ENCODE data around the gene PILRA. TPM values are rescaled to one million over a fixed set of nuclear protein-coding genes. Genes with fewer than 3 reads are reported as not detected.

The PILRA gene
- total RNA-seq, 1 experiment from 2014 or later: 3.2 TPM

- Histone ChIP-seq H2AFZ (ENCODE audit: low read length) (no peak overlapping the region), H3K14ac (ENCODE audit: insufficient read depth, low read length) (no peak overlapping the region), H3K56ac (ENCODE audit: insufficient read length, low read depth, low read length) (no peak overlapping the region), H3K79me2 (ENCODE audit: insufficient read depth, low read length) (no peaks in the 10 kb centered on the region), H3K4me1 (ENCODE audit: insufficient read depth, low read length) (no peaks in the 10 kb centered on the region), H3K9ac (ENCODE audit: extremely low read depth, insufficient read length, low read length) (no peak overlapping the region), H2BK120ac (ENCODE audit: low read depth, low read length, poor library complexity, severe bottlenecking) (no peak overlapping the region), H3K27ac (ENCODE audit: insufficient read length, low read depth, low read length) (no peak overlapping the region), H2BK5ac (ENCODE audit: insufficient read length, low read length) (no peak overlapping the region), H4K5ac (ENCODE audit: insufficient read length, low read depth, low read length) (no peak overlapping the region), H2AK5ac (ENCODE audit: insufficient read length, low read length) (no peak overlapping the region), H3K4me2 (ENCODE audit: insufficient read depth, insufficient read length, low read length) (no peak overlapping the region), H4K91ac (ENCODE audit: insufficient read length, low read depth, low read length) (no peak overlapping the region), H3K4ac (ENCODE audit: low read depth, low read length) (no peak overlapping the region), H2BK15ac (ENCODE audit: low read depth, low read length) (no peak overlapping the region), H4K20me1 (ENCODE audit: control insufficient read depth, insufficient read depth, insufficient read length) (no peaks in the 10 kb centered on the region), H3T11ph (ENCODE audit: low read length) (no peak overlapping the region), H2BK12ac (ENCODE audit: insufficient read length, low read depth, low read length) (no peak overlapping the region), H3K27me3 (ENCODE audit: insufficient read depth, low read length) (no peaks in the 10 kb centered on the region), H3K23ac (ENCODE audit: insufficient read length, low read depth, low read length) (no peak overlapping the region), H3K23me2 (ENCODE audit: insufficient read length, low read depth, low read length, poor library complexity, severe bottlenecking) (no peaks in the 10 kb centered on the region), H3K18ac (ENCODE audit: insufficient read length, low read depth, low read length) (no peak overlapping the region), H2BK20ac (ENCODE audit: low read depth, low read length, poor library complexity, severe bottlenecking) (no peak overlapping the region), H3K9me3 (ENCODE audit: control insufficient read depth, low read depth, low read length) (no peaks in the 10 kb centered on the region), H3K79me1 (ENCODE audit: insufficient read depth, low read depth, low read length, poor library complexity, severe bottlenecking) (no peaks in the 10 kb centered on the region), H4K8ac (replicated peaks; ENCODE audit: insufficient read length, low read depth, low read length) (no peak overlapping the region)
- Mint-ChIP-seq H3K27ac (no peak overlapping the region), H3K4me3 (no peak overlapping the region), H3K36me3 (ENCODE audit: insufficient read depth in 1 of 3, low read depth in 3 of 3) (no peaks in the 10 kb centered on the region), H3K4me1 (no peaks in the 10 kb centered on the region), H3K27me3 (ENCODE audit: low read depth) (peaks cover 3% of the 10 kb centered on the region), H3K9me3 (no peaks in the 10 kb centered on the region)
- TF ChIP-seq CTCF (conservative IDR thresholded peaks at IDR 0.05): no peak
- DNase-seq: no peak
- no CpG with 5 or more reads among the region's 5 CpGs for WGBS (ENCODE audit: extremely low coverage, insufficient read length, low lambda C conversion rate)
Observed at GRCh38 chr7:100415448-100415847, 42.2 kb downstream of the PILRA start.

Data from H9 (cell line).